GM12878 (cell line): ENCODE measurements around the gene APBA1. TPM values are rescaled to one million over a fixed set of nuclear protein-coding genes. Genes with fewer than 3 reads are reported as not detected.

Experiments used
- ATAC-seq: fragments of 200-7000 bp; cut with Tn5 transposase; 3 replicates; pipeline ENCODE4 v1.9.1; 2020; ENCODE audit warnings: mild to moderate bottlenecking, moderate library complexity
- BruUV-seq: library from RNA; stranded (reverse); fragments of 400-500 nt; replicated peaks from 2 replicates; lab custom pipeline; 2021; lab: Mats Ljungman, UMichigan
- CTCF ChIA-PET: fragments of 300-600 bp; sonication (Branson Sonifier 250); formaldehyde crosslinking; extraction: SDS; loops from one replicate; lab custom pipeline; 2021; ENCODE audit warnings: inconsistent platforms; lab: Yijun Ruan, JAX
- POLR2A ChIA-PET: fragments of 350-600 bp; formaldehyde crosslinking; extraction: SDS; loops from one replicate; lab custom pipeline; 2021; ENCODE audit warnings: inconsistent platforms; lab: Charles Lee
- RAD21 ChIA-PET: fragments of 300-600 bp; sonication (Branson Sonifier 250); formaldehyde crosslinking; loops from one replicate; lab custom pipeline; 2023; ENCODE audit warnings: antibody characterized with exemption; ENCODE audit not compliant: unreplicated experiment; lab: Charles Lee
- SMC1A ChIA-PET: fragments of 300-600 bp; sonication (Branson Sonifier 250); formaldehyde crosslinking; loops from one replicate; lab custom pipeline; 2023; ENCODE audit not compliant: unreplicated experiment, uncharacterized antibody; lab: Charles Lee
- DNase-seq: peaks from one replicate; pipeline ENCODE4 v3.0.0-alpha.2; 2011; ENCODE audit warnings: low read depth, low spot score
- FAIRE-seq: peaks from 3 replicates; lab custom pipeline; 2011; peaks lifted over from hg19 to GRCh38; lab: Jason Lieb, UNC
- H2AFZ ChIP-seq: 2 replicates; pipeline ENCODE4 v1.6.0; 2011; ENCODE audit warnings: low read depth, low read length, control low read depth; ENCODE audit not compliant: control insufficient read depth
- H3K27ac ChIP-seq: 2 replicates; pipeline ENCODE4 v1.5.1; 2011; ENCODE audit warnings: control low read depth; ENCODE audit not compliant: control insufficient read depth, insufficient read depth
- H3K27me3 ChIP-seq, 2 experiments: replicated peaks in 1 of 2; 2 replicates each; pipeline versions ENCODE4 v1.6.0 to v1.6.1; 2011; ENCODE audit warnings: low read length in 1 of 2; ENCODE audit not compliant: control insufficient read depth in 2 of 2, insufficient read depth in 2 of 2
- H3K36me3 ChIP-seq, 2 experiments: 2 replicates each; pipeline ENCODE4 v1.5.1; 2011; ENCODE audit warnings: low read length in 1 of 2; ENCODE audit not compliant: control insufficient read depth in 2 of 2, insufficient read depth in 2 of 2
- H3K4me1 ChIP-seq: 2 replicates; pipeline ENCODE4 v1.6.1; 2011; ENCODE audit warnings: mild to moderate bottlenecking, low read length, moderate library complexity, mixed read lengths; ENCODE audit not compliant: control insufficient read depth, insufficient read depth
- H3K4me2 ChIP-seq: 2 replicates; pipeline ENCODE4 v1.6.0; 2011; ENCODE audit warnings: control low read depth; ENCODE audit not compliant: control insufficient read depth, insufficient read depth
- H3K4me3 ChIP-seq: fragments of 200-600 bp; sonication (generic); 2 replicates; pipeline ENCODE4 v1.5.1; 2016
- H3K79me2 ChIP-seq: 2 replicates; pipeline ENCODE4 v1.6.0; 2011; ENCODE audit warnings: low read length; ENCODE audit not compliant: control insufficient read depth, insufficient read depth
- H3K9ac ChIP-seq: 2 replicates; pipeline ENCODE4 v1.8.0; 2011; ENCODE audit warnings: low read length, control low read depth, mixed read lengths; ENCODE audit not compliant: control insufficient read depth, insufficient read depth
- H3K9me3 ChIP-seq: replicated peaks from 3 replicates; pipeline ENCODE4 v1.5.1; 2011; ENCODE audit warnings: mild to moderate bottlenecking, low read length; ENCODE audit not compliant: control insufficient read depth, insufficient read depth
- H4K20me1 ChIP-seq: 2 replicates; pipeline ENCODE4 v1.6.0; 2011; ENCODE audit not compliant: control insufficient read depth, insufficient read depth
- BACH1 ChIP-seq: fragments of 450-650 bp; IDR thresholded peaks from 2 replicates; pipeline ENCODE4 v1.6.1; 2017; ENCODE audit warnings: mild to moderate bottlenecking, borderline replicate concordance
- HDAC2 ChIP-seq: fragments of 200-600 bp; sonication (generic); IDR thresholded peaks from 2 replicates; pipeline ENCODE4 v1.6.1; 2017
- IKZF2 ChIP-seq, 2 experiments: fragments of 450-650 bp; IDR thresholded peaks; 2 replicates each; pipeline ENCODE4 v1.6.1; 2017; ENCODE audit warnings: mild to moderate bottlenecking in 2 of 2, moderate library complexity in 2 of 2
- MXI1 ChIP-seq: fragments of 150-350 bp; IDR thresholded peaks from 2 replicates; pipeline ENCODE4 v1.6.1; 2011; ENCODE audit warnings: low read depth, mild to moderate bottlenecking, inconsistent platforms, low read length, improper control_type of control experiment
- RFX5 ChIP-seq: IDR thresholded peaks from 2 replicates; pipeline ENCODE4 v1.6.1; 2011; ENCODE audit warnings: low read depth, low read length, improper control_type of control experiment
- SP1 ChIP-seq: IDR thresholded peaks from one replicate; pipeline ENCODE4 v1.6.1; 2011; ENCODE audit warnings: low read depth, low read length
- TCF12 ChIP-seq: IDR thresholded peaks from 2 replicates; pipeline ENCODE4 v1.6.1; 2011; ENCODE audit warnings: low read depth, mild to moderate bottlenecking, low read length
- ZNF687 ChIP-seq: fragments of 450-650 bp; IDR thresholded peaks from 2 replicates; pipeline ENCODE4 v1.6.1; 2017; ENCODE audit warnings: mild to moderate bottlenecking, moderate library complexity
- WGBS: methylation state at CpG from one replicate; pipeline ENCODE4 v1.1.6; 2016; ENCODE audit warnings: low lambda C conversion rate; ENCODE audit not compliant: insufficient replicate concordance, insufficient coverage; ENCODE audit errors: missing lambda C conversion rate; 5-methylcytosine and 5-hydroxymethylcytosine counted together
- in situ Hi-C: fragments of 300-500 bp; cut with MboI; formaldehyde crosslinking; loops from 9 replicates; pipeline ENCODE4 v1.14.3; 2018; ENCODE audit warnings: mixed read lengths
- intact Hi-C: fragments of 100-400 bp; cut with micrococcal nuclease; formaldehyde crosslinking; loops from one replicate; pipeline ENCODE4 v1.14.2; 2022; ENCODE audit not compliant: unreplicated experiment
- polyA plus RNA-seq, 11 experiments: library from polyadenylated mRNA; depleted of rRNA in 4 of 11; unstranded in 6 of 11; stranded (reverse) in 5 of 11; fragments of >200 nt; fragmentation: Nextera tagmentation in 4 of 11; fragmentation: Illumina TruSeq in 1 of 11; extraction: Ambion mirVana in 4 of 11; extraction: Trizol in 1 of 11; gene quantifications; 1 replicate in 1 of 11; 2 replicates in 10 of 11; pipeline versions ENCODE4 v1.2.1 to v1.2.3, GENCODE V29; 2011 to 2016; ENCODE audit warnings: inconsistent platforms in 2 of 11, missing spikeins in 2 of 11, low read depth in 1 of 11
- total RNA-seq, 4 experiments: library from RNA; depleted of rRNA in 3 of 4; stranded (reverse); fragments of >200 nt in 3 of 4; fragmentation: Illumina TruSeq in 1 of 4; extraction: Trizol in 1 of 4; gene quantifications; 2 replicates each; pipeline versions ENCODE4 v1.2.1 to v1.2.3, GENCODE V29; 2013 to 2021

Gene APBA1
- total and polyA plus RNA-seq, 10 of the 15 experiments (the other 5 are each of a cell fraction or from before 2014, with no cell fraction given) = 0.01 to 1.3 (median 0.05) TPM; not detected in 7

- TF ChIP-seq SP1 = no peak
- no peak for TF ChIP-seq HDAC2
- no peak for TF ChIP-seq IKZF2 (IDR thresholded peaks at IDR 0.05)
Measured at GRCh38 chr9:69494763-69495162, 177.4 kb downstream of the APBA1 start (continued).

- DNase-seq (no peak), ATAC-seq (no peak), FAIRE-seq (no peak)
- Histone ChIP-seq H2AFZ (no peak overlapping the region), H3K9me3 (no peaks in the 10 kb centered on the region), H3K27me3 (no peaks in the 10 kb centered on the region; a peak in 1 of 4 replicates), H3K9ac (no peak overlapping the region), H3K36me3 (no peaks in the 10 kb centered on the region), H3K79me2 (no peaks in the 10 kb centered on the region), H3K4me3 (no peak overlapping the region), H3K27ac (no peak overlapping the region), H4K20me1 (no peaks in the 10 kb centered on the region), H3K4me2 (no peak overlapping the region), H3K4me1 (no peaks in the 10 kb centered on the region)
- ChIA-PET POLR2A (no interaction called here), CTCF (no interaction called here), SMC1A (no interaction called here), RAD21 (no interaction called here)
- intact Hi-C loops (no loop called here), in situ Hi-C loops (no loop called here)
- TF ChIP-seq TCF12 = no peak
- WGBS = 16% methylated on average over 4 of the region's 4 CpGs
- no TSS peak for BruUV-seq
Measured at GRCh38 chr9:69494208-69494607, 178.0 kb downstream of the APBA1 start.

- ChIA-PET RAD21 (no interaction called here), SMC1A (no interaction called here), POLR2A (no interaction called here), CTCF (no interaction called here)
- no peaks in the 10 kb centered on the region for H3K36me3 ChIP-seq
- H4K20me1 ChIP-seq = no peaks in the 10 kb centered on the region
- WGBS = 19% methylated on average over 3 of the region's 3 CpGs
- FAIRE-seq (no peak), ATAC-seq (no peak), DNase-seq (no peak)
- no peaks in the 10 kb centered on the region for H3K4me1 ChIP-seq
- no peak overlapping the region for H3K9ac ChIP-seq
- no peak overlapping the region for H3K27ac ChIP-seq
- H3K9me3 ChIP-seq = no peaks in the 10 kb centered on the region
- no peak overlapping the region for H3K4me3 ChIP-seq
- no peak for TF ChIP-seq BACH1
- no peak for TF ChIP-seq RFX5
- TF ChIP-seq MXI1 = no peak
- TF ChIP-seq ZNF687 = no peak
- in situ Hi-C loops (no loop called here), intact Hi-C loops (no loop called here)
- no peaks in the 10 kb centered on the region for H3K79me2 ChIP-seq
- H2AFZ ChIP-seq = no peak overlapping the region
- no peak overlapping the region for H3K4me2 ChIP-seq
- no TSS peak for BruUV-seq
- no peaks in the 10 kb centered on the region; a peak in 1 of 4 replicates for H3K27me3 ChIP-seq
Measured at GRCh38 chr9:69486498-69486897, 185.7 kb downstream of the APBA1 start.
